GM18873 (cell line): Measurements from ENCODE around the gene STRIP1.

ENCODE experiments used
- ATAC-seq: cut with Tn5 transposase; IDR thresholded peaks from one replicate; pipeline ENCODE4 v1.9.1; 2021; ENCODE audit warnings: mild to moderate bottlenecking, moderate library complexity, moderate number of reproducible peaks; ENCODE audit not compliant: unreplicated experiment, low FRiP score

STRIP1 gene, protein sequence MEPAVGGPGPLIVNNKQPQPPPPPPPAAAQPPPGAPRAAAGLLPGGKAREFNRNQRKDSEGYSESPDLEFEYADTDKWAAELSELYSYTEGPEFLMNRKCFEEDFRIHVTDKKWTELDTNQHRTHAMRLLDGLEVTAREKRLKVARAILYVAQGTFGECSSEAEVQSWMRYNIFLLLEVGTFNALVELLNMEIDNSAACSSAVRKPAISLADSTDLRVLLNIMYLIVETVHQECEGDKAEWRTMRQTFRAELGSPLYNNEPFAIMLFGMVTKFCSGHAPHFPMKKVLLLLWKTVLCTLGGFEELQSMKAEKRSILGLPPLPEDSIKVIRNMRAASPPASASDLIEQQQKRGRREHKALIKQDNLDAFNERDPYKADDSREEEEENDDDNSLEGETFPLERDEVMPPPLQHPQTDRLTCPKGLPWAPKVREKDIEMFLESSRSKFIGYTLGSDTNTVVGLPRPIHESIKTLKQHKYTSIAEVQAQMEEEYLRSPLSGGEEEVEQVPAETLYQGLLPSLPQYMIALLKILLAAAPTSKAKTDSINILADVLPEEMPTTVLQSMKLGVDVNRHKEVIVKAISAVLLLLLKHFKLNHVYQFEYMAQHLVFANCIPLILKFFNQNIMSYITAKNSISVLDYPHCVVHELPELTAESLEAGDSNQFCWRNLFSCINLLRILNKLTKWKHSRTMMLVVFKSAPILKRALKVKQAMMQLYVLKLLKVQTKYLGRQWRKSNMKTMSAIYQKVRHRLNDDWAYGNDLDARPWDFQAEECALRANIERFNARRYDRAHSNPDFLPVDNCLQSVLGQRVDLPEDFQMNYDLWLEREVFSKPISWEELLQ

GRCh38 chr1:110034451-110035235 is at the start of gene STRIP1:
Gene STRIP1 (plus strand): TSS chr1:110034624. CDS start chr1:110034638, 14 bp downstream.
- ATAC-seq = peak; percentile 81

- no peak for ATAC-seq
Observed at GRCh38 chr1:109985247-109986053, 49.0 kb upstream of the STRIP1 start.

- no peak for ATAC-seq
Observed at GRCh38 chr1:109986054-109986444, 48.4 kb upstream of the STRIP1 start.

DNA sequence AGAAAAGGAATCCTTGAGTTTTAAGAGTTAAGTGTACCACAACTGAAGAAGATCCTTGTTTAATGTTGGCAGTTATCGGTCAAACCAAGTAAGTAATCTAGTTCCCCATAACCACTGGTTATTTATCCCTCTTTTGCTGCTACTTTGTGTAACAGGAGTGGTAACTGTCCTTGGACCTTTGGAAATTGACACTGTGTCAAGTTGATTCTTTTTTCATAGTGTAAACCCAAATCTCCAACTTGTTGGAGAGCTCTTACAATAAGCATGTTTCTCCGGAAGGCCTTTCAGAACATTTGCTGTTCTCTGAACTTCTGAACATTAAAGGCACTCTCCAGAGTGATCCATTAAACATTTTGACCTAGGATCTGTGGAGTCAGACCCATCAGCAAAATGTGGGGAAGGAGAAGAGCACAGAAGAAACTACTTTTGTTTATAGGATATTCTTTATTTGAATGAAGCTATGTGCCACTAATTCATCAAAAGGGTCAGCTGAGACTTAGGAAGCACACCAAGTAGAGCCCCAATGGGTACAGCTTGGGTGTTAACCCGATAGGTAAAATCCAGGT is 46.0 kb upstream of the STRIP1 start:
- no peak for ATAC-seq

DNA sequence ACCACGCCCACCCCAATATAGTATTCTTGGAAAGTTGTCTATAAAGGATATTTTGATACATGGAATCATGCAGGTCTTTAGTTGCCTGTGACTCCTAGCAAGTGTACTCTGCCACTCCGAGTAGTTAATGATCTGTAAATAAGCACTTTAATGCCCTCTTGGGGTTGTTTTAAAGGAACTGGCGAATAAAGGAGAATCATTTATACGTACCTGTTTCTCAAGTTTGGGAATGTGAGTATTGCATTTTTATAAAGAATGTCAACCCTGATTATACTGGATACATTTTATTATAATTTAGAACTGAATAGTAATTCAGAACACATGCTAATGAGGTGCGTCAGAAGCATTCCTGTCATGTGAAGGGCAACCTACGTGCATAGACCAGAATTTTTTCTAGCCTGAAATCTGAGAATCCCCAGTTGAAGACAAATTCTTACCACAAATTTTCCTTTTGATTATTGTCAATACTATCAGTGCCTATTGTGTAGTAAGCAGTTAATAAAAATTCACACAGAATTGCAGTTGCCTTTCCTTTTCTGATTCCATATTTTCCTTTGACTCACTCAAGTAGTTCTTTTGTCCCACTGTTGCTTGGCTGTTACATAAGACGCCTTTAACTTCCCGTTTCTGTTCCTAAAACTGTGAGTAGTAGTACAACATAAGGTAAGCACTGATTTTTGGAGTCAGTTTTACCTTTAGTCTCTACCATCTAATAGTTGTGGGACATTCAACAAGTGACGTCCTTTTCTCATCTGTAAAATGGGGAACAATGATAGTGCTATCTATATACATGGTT is 44.7 kb upstream of the STRIP1 start:
- no peak for ATAC-seq

- ATAC-seq = no peak
Observed at GRCh38 chr1:109990302-109990653, 44.1 kb upstream of the STRIP1 start.

DNA sequence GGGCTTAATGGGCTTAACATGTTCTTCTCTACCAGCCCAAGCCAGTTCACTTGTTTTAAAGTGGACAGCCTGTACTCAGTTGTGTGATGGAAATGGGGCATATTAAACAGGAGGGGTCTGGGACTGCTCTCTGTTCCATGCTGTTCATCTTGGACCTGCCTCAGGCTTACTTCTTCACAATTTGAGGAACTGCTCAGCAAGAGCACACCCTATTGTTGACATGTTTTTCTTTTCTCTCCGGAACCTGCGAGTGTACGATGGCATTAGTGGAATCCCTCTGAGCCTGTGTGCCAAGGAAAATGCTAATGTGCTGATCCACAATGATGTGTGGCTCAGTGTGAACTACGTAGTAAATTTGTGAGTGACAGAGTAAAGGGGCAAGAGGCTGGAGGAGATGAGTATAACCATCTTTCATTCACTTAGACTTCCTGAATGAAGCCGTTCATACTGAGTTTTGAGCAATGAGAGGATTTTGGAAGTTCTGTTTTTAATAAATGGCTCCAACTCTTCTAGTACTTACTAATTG is 43.0 kb upstream of the STRIP1 start:
- ATAC-seq = no peak

DNA sequence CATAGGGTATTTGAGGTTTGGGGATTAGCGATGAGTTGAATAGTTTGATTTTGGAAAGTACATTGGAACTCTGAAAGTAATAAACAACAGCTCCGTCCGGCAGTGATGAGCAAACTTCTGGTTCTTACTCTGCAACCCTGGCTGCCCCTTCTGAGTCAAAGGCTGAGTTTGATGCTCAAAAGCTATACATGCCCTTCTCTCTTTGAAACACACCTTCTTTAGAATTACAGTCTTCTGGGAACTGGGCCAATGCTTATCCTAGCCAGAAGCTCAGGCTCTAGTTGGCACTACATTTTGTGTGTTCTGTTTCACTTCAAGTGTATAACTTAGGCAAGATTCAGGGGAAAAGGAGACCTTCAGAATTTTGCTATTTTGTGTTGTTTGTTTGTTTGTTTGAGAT is 40.5 kb upstream of the STRIP1 start:
- ATAC-seq = no peak

DNA sequence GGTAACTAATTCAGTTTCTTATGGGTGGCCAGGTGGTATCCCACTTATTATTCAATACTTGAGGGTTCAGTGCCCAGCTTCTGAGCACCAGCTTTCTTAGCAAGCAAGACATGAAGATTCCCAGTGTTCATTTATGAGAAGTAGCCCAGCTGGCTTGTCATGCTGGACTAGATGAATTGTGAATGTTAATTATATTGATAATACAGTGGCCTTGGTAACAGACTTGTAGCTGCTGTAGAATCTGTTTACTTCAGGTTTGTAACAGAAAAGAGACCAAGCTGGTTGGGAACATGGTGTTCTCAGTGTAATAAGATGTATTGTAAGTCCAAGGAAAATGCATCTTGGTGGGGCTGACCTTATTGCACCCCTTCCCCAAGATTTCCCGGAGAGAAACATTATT is 39.8 kb upstream of the STRIP1 start:
- no peak for ATAC-seq

GRCh38 chr1:109995536-109995935 is 38.9 kb upstream of the STRIP1 start:
- ATAC-seq = no peak

DNA sequence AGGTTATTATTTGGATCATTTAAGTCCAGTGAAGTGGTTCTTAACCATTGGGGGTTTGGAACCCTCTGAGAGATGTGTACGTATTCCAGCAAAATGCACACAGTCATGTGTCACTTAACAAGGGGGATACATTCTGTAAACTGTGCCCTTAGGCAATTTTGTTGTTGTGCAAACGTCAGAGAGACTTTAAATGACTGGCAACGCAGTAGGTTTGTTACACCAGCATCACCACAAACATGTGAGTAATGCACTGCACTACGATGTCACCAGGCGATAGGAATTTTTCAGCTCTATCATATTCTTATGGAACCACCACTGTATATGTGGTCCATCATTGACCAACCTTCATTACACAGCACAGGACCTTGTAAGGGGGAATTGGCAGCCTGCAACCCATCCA is 37.9 kb upstream of the STRIP1 start:
- no peak for ATAC-seq

- no peak for ATAC-seq
Observed at GRCh38 chr1:109997204-109997866, 37.1 kb upstream of the STRIP1 start.

- ATAC-seq = no peak
Observed at GRCh38 chr1:109997867-109998229, 36.6 kb upstream of the STRIP1 start.

- no peak for ATAC-seq
Observed at GRCh38 chr1:110002695-110003094, 31.7 kb upstream of the STRIP1 start.

- ATAC-seq = peak; percentile 48
Observed at GRCh38 chr1:110003747-110004428, 30.5 kb upstream of the STRIP1 start.

DNA sequence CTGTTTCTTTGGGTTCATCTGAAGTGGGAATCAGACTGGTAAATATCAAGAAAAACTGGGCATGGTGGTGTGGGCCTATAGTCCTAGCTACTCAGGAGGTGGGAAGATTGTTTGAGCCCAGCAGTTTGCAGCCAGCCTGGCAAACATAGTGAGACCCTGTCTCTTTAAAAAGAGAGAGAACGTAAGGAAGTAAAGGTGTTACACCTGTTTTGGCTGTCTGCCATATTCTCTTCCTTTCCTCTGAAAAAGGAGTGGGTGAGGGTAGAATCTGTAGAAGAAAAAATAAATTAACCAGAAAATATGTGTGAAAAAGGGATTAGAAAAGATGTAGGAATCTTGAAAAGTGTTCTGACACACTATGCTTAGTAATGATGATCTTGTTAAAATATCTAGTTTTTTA is 29.8 kb upstream of the STRIP1 start:
- no peak for ATAC-seq

- no peak for ATAC-seq
Observed at GRCh38 chr1:110005971-110006370, 28.5 kb upstream of the STRIP1 start.

DNA sequence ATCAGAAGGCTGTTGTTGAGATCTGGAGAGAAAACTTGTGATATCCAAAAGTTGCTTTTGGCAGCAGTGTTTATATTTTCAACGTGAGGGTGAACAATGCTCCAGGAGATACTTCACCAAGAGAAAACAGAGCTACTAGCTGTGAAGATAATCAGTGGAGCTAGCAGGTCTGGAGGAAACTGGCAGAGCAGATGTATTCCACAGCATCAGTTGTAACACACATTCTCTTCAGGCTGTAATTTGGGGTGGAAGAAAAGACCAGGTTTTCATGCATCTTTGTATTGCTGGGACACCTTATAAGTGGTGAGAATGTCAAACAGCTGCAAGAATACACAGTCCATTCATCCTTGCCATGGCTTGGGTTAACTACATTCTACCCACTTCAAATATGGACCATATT is 27.9 kb upstream of the STRIP1 start:
- no peak for ATAC-seq
